Cardiac septum (tissue), 1 donor: ENCODE data around the gene LAPTM5. TPM values are rescaled to one million over a fixed set of nuclear protein-coding genes. Genes with fewer than 3 reads are reported as not detected.

Experiments used
- DNase-seq: peaks from one replicate; pipeline ENCODE4 v3.0.0-alpha.2; 2020; ENCODE audit warnings: low spot score
- intact Hi-C: fragments of 100-400 bp; cut with DNase I; formaldehyde crosslinking; loops from one replicate; pipeline ENCODE4 v1.14.0; 2022
- total RNA-seq: library from RNA; stranded (reverse); fragmentation: NEBNext Ultra II Directional; extraction: Animal tissue kit (Norgen Biotek cat#: 25700); gene quantifications from one replicate; pipeline ENCODE4 v1.2.1, GENCODE V29; 2021
- donor health status: DM: no; HTN: no; CAD: no.

LAPTM5 gene
- total RNA-seq, 1 donor from 2014 or later: 14.2 TPM

DNA sequence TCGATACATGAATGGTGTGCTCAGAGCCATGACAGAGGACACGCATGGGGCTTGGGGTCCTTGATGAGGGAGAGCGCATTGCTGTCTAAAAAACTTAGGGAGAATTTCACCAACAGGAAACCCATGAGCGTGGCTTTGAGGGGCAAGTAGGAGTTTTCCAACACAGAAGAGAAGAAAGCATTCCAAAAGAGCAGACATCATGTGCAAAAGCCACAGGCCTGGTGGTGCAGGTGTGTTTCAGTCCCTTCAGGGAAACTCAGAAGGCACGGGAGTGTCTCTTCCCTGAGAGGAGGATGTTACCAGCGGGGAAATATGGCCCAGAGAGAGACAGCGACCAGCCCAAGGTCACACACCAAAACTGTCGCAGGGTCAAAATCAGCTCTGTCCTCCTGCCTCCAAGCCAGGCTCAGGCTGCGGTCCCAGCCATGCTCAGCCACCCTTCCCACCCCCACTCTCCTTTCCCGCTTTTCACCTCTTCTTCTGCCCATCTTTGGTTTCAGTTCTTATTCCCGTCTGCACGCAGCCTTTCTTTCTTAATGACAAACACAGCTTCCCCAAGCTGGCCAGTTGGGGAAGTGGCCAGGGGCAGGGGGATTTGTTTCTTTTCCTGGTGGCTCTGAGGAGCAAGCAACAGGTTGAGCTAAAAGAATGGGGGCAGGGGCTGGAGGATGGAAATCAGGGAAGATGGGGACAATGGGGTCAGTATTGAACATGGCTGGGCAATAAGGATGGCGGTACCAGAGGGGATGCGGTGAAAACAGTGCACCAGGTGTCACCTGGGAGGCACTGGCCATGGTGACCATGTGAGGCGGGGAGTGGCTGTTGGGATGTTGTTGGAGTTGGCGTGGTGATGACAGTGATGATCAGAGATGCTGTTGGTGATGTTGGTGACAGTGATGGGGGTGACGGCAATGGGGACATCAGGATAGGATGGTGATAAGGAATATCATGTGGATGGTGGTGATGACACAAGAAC lies 10.3 kb downstream of the LAPTM5 start:
- intact Hi-C loops: no loop called here
- no peak for DNase-seq

DNA sequence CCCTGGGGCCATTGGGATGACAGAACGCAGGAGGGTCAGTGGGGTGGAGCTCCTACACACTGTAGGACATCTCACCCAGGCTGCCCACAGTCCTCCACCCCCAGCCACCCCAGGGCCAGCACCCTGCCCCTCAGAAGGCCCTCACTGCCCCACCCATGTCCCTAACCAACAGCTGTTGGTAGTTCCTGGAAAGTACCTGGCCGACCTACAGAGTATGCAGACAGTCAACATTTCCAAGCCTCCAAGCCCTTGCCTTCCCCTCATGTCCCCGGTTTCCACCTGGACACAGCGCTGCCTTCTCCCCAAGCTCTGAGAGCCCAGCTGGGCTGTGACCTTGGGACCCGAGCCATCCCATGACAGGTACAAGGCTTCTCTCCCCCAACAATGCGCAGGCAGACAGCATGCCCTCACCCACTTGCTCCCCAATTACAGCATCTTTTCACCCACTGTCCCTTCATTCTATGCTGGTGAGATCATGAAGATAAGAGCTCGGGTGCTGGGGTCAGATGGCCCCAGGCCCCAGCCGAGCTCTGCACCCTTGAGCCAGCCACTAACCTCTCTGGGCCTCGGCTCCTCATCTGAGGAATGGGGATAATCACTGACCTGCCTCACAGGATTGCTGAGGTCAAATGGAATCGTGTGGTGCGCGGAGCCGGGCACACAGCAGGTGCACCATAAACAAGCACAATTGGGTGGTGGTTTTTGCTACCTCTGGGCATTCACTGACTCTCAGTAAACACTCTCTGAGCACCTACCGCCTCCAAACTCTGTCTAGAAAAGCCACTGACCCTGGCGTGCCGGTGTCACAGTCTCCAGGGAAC lies 11.2 kb downstream of the LAPTM5 start:
- no peak for DNase-seq
- intact Hi-C loops: no loop called here

DNA sequence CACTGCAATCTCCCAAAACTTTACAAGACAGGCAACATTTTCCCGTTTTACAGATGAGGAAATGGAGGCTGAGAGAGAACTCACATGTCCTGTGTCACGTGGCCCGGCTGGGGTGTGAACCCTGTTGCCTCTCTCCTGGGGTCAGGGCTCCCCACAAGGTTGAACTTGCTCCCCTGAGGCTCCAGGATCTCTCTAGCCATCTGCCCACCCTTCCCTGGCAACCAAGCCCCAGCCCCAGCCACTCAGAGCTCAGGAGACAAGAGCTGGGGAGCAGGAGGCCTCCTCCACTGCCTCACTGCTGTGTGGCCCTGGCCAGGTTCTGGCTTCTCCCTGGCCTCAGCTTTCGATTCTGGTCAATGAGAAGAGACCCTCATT lies 11.8 kb downstream of the LAPTM5 start:
- no peak for DNase-seq
- intact Hi-C loops: no loop called here

DNA sequence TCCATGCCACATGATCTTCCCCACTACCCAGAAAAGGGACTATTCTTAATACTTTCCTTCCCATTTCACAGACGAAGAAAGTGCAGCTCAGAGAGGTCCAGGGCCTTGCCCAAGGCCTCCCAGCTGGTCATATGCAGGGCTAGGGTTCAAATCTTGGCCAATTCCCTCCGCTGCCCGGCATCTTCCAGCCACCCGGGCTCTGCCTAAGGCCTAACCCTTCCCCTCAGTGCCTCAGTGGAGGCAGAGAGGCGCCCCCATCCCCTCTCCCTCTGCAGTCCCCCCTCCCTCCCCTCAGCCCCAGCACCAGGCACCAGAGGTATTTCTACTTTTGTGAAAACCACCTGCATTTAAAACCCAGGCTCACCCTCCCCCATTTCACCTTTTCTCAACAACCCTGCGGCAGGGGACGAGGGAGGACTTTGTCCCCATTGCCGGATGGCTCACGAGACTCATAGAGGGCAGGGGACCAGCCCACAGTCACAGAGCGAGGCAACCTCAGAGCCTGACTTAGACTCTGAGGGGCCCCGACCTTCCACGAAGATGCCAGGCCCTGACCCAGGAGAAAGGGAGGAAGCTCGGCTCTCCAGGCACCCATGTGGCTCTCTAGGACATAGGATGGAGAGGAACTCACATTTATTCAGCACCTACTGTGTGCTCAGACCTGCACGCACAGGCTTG lies 12.3 kb downstream of the LAPTM5 start:
- intact Hi-C loops: no loop called here
- DNase-seq: no peak

DNA sequence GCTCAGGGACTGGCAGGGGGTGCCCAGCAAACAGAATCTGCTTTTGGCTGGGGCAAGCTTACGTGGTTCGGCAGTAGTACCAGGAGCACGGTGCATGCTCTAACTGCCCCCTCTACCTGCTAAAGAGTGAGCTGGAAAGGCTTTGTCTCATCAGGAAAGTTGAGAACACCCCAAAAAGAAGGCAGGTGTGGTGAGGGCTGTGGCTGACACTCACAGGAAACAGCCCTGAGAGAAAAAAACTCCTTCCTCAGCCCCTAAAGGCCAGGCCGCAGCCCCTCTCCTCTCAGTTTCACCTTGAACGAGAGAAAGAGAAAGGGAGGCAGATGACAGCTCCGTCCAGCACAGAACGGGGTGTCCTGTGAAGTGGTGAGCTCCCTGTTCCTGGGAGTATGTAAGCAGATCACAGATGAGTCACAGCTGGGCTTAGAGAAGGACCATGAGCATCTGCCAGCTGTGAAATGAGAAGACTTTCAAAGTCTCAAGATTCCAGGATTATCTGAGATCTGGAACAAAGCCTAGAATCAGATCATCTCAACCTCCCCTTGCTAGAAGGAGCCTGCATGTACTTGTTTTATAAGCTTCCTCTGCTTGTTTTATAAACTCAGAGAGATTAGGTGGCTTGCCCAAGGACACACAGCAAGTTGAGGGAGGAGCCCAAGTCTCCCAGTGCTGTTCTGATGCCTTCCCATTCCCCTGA lies 13.4 kb downstream of the LAPTM5 start:
- DNase-seq: no peak
- intact Hi-C loops: no loop called here

DNA sequence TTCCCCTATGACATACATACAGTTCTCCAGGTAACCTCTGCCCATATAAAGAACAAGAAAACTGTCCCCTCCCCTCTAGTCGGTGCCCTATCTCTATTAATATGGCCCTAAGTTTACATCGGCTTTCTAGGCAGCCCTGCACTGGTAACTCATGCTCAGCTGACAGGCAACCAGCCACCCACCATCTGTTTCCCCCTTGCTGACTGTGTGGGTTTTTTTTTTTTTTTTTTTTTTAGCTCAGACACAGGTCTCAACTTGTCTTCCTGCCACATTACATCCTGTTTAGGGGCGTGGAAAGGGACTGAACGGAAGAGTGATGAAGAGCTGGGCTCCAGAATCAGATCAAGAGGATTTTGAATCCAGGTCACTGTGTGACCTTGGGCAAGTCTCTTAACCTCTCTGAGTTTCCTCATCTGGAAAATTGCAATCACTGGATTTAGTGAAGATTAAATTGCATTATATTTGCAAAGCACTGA lies 14.0 kb downstream of the LAPTM5 start:
- intact Hi-C loops: no loop called here

DNA sequence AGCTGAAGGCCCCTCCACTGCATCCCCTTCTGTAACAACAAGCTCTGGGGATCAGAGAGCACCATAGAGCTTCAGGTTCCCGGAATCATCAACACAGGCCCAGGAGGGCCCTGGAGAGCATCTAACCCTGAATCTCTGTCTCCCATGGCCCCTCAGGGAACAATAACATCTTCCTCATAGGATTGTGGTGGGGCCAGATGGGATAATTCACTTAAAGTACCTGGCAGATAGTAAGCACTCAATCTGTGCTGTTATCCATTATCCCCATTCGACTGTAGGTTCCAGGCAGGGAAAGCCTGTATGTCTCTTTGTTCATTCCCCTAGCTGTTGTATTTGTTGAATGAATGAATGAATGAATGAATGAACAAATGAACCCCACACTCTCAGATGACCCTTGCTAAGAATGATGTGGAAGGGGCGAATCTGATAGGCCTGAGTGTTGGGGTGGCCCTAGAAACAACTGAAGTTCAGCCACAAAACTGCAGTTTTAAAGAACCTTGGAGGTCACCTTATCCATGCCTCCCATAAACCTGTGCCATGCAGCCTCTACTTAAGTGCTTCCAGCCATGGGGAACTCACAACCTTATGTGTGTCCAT lies 14.5 kb downstream of the LAPTM5 start:
- intact Hi-C loops: no loop called here
- no peak for DNase-seq

More for the DNA sequence above, 14.0 kb downstream of the LAPTM5 start:
- DNase-seq: no peak

DNA sequence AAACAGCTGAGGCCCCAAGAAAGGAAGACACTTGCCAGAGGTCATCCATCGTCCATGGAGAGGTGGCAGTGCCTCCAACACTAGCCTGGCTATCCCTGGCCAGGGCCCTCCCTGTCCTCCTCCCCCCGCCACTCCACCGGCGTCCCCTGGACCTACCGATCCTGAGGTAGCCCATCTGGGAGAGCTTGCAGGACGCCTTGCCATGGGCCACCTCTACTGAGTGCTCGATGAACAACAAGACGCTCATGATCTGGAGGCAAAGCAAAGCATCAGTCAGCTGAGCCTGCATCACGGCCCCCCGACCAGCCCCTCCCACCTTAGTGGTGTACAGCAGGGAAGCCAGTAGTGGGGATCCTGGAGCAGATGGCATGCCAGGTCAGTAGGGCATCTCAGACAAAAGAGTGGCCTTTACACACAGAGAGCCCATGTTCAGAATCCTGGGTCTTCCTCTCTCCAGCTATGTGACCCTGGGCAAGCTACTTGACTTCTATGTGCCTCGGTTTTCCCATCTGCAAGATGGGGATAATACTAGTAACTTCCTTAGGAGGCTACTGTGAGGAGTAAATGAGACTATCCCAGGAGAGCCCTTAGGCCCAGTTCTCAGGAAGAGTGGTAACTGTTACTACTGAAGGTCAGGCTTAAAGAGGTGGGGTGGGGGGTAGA lies 15.1 kb downstream of the LAPTM5 start:
- intact Hi-C loops: no loop called here
- DNase-seq: no peak

DNA sequence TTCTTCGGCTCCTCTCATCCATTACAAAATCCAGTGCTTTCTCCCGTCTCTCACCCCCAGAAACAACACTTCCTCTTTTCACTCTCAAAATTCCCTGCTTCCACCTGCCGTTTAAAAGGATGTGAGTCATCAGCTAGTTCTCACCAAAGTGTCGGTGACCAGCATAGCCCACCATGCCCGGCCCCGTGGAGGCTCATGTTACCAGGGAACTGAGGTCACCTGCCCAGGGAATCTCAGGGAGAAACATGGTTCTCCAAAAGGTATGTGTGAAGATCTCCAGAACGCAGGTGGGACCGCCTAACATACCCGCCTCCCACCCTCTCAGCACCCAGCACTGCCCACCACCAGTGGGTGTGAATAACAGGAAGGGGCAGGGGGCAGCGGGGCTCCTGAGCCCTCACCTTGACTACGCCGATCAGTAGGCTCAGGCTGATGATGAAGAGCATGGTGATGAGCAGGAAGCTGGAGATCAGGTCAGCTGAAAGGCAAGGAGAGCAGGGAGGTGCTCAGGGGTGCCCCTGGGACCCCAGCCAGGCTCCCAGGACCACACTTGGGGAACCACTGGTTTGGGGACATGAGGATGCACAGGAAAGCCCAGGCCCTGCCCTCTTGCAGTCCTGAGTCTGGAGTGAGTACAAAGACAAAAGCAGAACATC lies 16.2 kb downstream of the LAPTM5 start:
- DNase-seq: no peak
- intact Hi-C loops: no loop called here

DNA sequence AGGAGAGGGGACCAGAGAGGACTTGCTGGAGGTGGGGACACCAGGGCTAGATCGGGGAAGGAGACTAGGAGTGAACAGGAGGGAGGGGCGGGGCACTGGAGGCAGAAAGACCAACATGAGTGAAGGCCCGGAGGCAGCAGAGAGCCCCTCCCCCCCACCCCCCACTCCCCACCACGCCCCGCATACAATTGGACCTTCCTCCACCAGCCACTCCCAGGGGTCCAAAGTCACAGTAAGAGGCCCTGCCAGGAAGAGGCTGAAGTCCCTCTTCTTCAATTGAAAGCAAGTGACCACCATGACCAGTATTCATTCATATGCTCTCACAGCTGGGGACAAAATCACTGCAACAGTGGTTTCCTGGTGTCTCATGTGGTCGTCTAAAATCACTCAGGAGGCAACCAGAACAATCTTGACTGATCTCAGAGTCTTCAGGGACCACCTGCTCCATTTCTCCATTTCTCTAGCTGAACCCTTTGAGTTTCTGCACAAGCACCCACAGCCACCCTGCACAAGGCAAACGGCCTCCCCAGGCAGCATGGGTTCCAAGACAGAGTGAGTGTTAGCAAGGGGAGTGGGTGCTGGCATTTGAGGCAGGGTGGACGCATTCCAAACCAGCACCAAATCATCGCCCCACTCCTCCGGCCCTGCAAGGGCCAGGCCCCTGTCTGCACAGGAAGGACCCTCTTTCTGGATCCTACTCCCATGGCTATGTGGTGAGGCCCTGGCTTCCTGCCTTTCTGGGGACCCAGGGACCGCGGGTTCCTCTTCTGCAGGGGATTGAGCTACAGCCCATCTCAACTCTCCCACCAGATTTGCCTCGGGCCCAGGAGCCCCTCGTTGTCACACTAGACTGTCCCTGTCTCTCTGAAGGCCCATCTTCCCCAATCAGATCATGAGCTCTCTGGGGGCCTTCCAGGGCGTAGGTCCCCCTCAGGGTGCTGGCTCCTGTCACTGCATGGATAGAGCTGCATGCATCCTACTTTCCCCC lies 17.0 kb downstream of the LAPTM5 start:
- intact Hi-C loops: no loop called here
- no peak for DNase-seq

DNA sequence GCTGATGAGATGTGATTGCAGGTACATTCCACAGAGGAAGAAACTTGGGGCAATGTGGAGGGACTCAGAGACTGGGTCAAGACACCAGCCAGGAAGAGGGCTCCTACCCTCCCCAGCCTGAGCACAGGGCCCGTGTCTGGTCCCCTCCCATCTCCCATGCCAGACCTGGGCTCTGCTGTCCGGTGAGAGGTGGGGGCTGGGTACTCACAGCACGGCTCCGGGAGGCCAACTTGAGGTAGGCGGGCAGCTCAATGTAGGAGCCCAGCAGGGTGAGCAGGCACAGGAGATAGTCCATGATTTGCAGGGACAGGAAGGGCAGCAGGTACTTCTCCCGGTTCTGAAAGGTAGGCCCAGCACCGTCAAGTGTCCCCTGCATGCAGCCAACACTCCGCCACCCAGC lies 18.0 kb downstream of the LAPTM5 start:
- intact Hi-C loops: no loop called here

DNA sequence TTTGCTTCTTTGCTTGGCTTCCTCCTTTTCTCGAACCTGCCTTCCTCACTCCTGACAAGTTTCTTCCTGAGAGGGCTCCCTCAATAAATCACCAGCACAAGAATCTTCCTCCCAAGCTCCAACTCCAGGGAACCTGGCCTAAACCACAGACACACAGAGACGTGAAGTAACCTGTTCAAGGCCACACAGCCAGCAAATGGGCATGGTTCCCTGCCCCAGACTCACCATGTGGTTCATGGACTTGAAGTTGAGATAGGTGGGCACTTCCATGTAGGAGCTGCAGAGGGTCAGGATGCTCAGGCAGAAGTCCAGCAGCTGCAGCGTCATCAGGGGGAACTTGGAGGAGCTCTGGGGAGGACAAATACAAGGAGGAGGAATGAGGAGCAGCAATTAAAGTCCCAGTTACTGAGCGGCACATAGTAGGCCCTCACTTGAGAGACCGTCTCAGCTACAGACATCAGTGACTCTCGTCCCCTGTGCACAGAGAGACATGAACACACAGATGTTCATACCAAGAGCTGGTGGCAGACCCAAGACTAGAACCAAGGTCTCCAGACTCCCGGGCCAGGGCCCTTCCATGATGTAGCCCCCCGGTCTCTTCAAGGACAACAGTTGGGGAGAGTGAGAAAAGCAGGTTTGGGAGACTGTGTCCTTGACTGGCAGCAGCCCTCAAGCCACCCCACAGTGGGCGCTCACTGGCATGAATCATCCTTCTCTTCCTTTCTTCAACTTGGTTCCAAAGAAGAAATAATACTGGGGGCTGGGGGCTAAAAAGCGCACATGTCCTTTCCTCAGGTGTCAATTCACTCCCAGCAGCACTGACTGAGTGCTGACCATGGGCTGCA lies 18.6 kb downstream of the LAPTM5 start:
- intact Hi-C loops: no loop called here
- no peak for DNase-seq

More for the DNA sequence above, 18.0 kb downstream of the LAPTM5 start:
- DNase-seq: no peak

DNA sequence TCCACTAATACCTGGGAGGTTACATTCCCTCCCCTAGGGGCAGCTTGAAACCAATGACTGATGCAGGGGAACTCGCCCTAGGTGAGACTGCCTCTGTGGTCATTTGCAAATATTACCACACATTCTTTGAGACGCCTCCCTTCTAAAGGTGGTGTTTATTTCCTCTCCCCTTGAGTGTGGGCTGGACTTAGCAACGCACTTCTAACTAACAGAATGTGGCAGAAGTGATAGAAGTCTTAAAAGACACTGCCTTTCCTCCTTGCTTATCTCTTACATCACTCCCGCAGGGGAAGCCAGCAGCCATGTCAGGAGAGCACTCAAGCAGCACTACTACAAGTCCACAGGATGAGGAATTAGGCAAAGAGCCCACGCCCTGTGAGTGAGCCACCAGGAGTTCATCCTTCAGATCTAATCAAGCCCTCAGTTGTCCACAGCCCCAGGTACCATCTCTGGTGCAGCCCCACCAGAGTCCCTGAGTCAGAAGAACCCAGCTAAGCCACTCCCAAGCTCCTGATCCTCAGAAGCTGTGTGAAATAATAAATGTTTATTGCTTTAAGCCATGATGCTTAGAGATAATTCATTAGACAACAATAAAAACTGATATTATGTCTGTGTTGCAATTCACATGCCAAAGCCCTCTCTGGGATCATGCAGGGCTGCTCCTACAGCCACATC lies 19.4 kb downstream of the LAPTM5 start:
- intact Hi-C loops: no loop called here
- no peak for DNase-seq

DNA sequence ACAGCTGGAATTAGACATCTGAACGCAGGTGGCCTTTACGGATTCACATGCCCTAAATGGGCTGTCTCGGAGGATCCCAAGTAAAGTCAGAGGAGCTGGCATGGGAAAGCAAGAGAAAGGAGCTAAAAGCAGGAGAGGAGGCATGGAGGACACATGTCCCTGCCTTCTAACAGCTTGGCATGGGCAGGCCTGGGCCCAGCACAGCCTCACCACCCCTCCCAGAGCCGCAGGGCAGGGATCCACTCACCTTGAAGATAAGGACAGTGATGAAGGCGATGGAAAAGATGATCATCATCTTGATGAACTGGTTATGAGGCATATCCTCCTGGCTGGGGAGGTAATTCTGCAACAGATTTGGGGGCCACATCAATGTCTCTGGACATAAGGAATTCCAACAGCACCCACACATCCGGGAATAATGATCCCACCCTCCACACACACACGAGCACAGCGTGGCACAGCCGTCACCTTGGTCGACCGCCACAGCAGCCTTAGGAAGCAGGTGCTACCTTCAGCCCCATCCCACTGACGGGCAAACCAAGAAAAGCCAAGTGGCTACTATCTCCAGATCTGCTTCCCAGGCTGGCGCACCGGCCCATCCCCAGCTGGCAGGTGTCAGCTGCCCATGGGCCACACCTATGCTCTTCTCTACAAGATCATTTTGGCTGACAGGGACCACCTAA lies 20.1 kb downstream of the LAPTM5 start:
- DNase-seq: no peak
- intact Hi-C loops: no loop called here
